Measurements from ENCODE around the gene CHD2. TPM values are rescaled to one million over a fixed set of nuclear protein-coding genes. Genes with fewer than 3 reads are reported as not detected.
A peak's percentile ranks its signal among the peaks of the same experiment; 100 is the strongest.

The CHD2 gene
- total and polyA plus RNA-seq, 4 donors: 13.9 to 90.2 (median 49.4) TPM

GRCh38 chr15:92886042-92886537, 14.0 kb upstream of the CHD2 start:
- H3K4me3 ChIP-seq (ENCODE audit: low read depth in 1 of 3, low read length in 3 of 3): no peak overlapping the region
- no peaks in the 10 kb centered on the region for H3K9me3 ChIP-seq (ENCODE audit: control insufficient read depth in 4 of 4, low read length in 3 of 4)
- no peak overlapping the region for H3K27ac ChIP-seq (ENCODE audit: low read depth in 1 of 2, low read length in 2 of 2)
- no peaks in the 10 kb centered on the region for H3K27me3 ChIP-seq (ENCODE audit: control insufficient read depth in 4 of 4, insufficient read depth in 4 of 4, low read length in 3 of 4)
- H3K9ac ChIP-seq (ENCODE audit: low read depth in 1 of 2, low read length in 2 of 2): peak overlapping the region in 1 of 2 donors; percentile 100
- WGBS: 46% methylated on average over 2 of the region's 2 CpGs
- DNase-seq (ENCODE audit: low spot score): no peak
- peaks cover 0 to 41% (median 4%) of the 10 kb centered on the region in 4 donors for H3K4me1 ChIP-seq (ENCODE audit: control insufficient read depth in 4 of 4, insufficient read depth in 4 of 4, low read length in 3 of 4)
- H3K36me3 ChIP-seq (ENCODE audit: control insufficient read depth in 4 of 4, insufficient read depth in 3 of 4, low read depth in 1 of 4, low read length in 3 of 4): peaks cover 0 to 31% (median 17%) of the 10 kb centered on the region in 4 donors
- no peak for TF ChIP-seq CTCF (IDR thresholded peaks at IDR 0.05; ENCODE audit: low read depth, low read length, missing input control)
- no peak for TF ChIP-seq YY1 (IDR thresholded peaks at IDR 0.05)
- TF ChIP-seq FOXA1 (IDR thresholded peaks at IDR 0.05): no peak
- no peak for TF ChIP-seq REST (IDR thresholded peaks at IDR 0.05)
- no peak for TF ChIP-seq SP1 (IDR thresholded peaks at IDR 0.05)
- TF ChIP-seq EGR1 (IDR thresholded peaks at IDR 0.05; ENCODE audit: low read depth in 2 of 2): no peak

- Histone ChIP-seq H3K9me3 (ENCODE audit: control insufficient read depth in 4 of 4, low read length in 3 of 4) (no peaks in the 10 kb centered on the region), H3K4me3 (ENCODE audit: low read depth in 1 of 3, low read length in 3 of 3) (no peak overlapping the region), H3K27me3 (ENCODE audit: control insufficient read depth in 4 of 4, insufficient read depth in 4 of 4, low read length in 3 of 4) (no peaks in the 10 kb centered on the region), H3K27ac (ENCODE audit: low read depth in 1 of 2, low read length in 2 of 2) (no peak overlapping the region), H3K36me3 (ENCODE audit: control insufficient read depth in 4 of 4, insufficient read depth in 3 of 4, low read depth in 1 of 4, low read length in 3 of 4) (peaks cover 0 to 35% (median 20%) of the 10 kb centered on the region in 4 donors), H3K9ac (ENCODE audit: low read depth in 1 of 2, low read length in 2 of 2) (no peak overlapping the region), H3K4me1 (ENCODE audit: control insufficient read depth in 4 of 4, insufficient read depth in 4 of 4, low read length in 3 of 4) (peaks cover 0 to 37% (median 3%) of the 10 kb centered on the region in 4 donors)
- TF ChIP-seq FOXA1 (IDR thresholded peaks at IDR 0.05) (no peak), EGR1 (IDR thresholded peaks at IDR 0.05; ENCODE audit: low read depth in 2 of 2) (no peak), HNF4A (conservative IDR thresholded peaks at IDR 0.05) (no peak), HNF4G (IDR thresholded peaks at IDR 0.05) (no peak), MAX (IDR thresholded peaks at IDR 0.05) (no peak), NR2F2 (IDR thresholded peaks at IDR 0.05) (no peak), REST (IDR thresholded peaks at IDR 0.05) (no peak), TAF1 (conservative IDR thresholded peaks at IDR 0.05) (no peak), SP1 (IDR thresholded peaks at IDR 0.05) (no peak)
- WGBS: 77% methylated on average over 8 of the region's 8 CpGs
- no peak for DNase-seq (ENCODE audit: low spot score)
These were observed 13.3 kb upstream of the CHD2 start for GRCh38 chr15:92886815-92887214.
